GM18507 (cell line): ENCODE data around the gene HHAT.

Source experiments
- DNase-seq: peaks from one replicate; pipeline ENCODE4 v3.0.0; 2011; ENCODE audit warnings: low read depth; ENCODE audit not compliant: insufficient read length; ENCODE audit errors: extremely low spot score
- FAIRE-seq: peaks from 2 replicates; lab custom pipeline; 2011; peaks lifted over from hg19 to GRCh38; lab: Jason Lieb, UNC

The HHAT gene

GRCh38 chr1:210570116-210570515 lies 241.4 kb downstream of the HHAT start:
- FAIRE-seq (no peak), DNase-seq (no peak)

- FAIRE-seq: no peak
- DNase-seq: no peak
Measured at GRCh38 chr1:210571356-210572284, 242.9 kb downstream of the HHAT start.

GRCh38 chr1:210573141-210573540 lies 244.4 kb downstream of the HHAT start:
- DNase-seq (no peak), FAIRE-seq (no peak)

- DNase-seq: no peak
- no peak for FAIRE-seq
Measured at GRCh38 chr1:210582205-210582970, 253.7 kb downstream of the HHAT start.

GRCh38 chr1:210584439-210585113 lies 255.9 kb downstream of the HHAT start:
- FAIRE-seq: peak; percentile 78
- peak; percentile 30 for DNase-seq

- no peak for DNase-seq
- FAIRE-seq: no peak
Measured at GRCh38 chr1:210586771-210587170, 258.1 kb downstream of the HHAT start.

GRCh38 chr1:210587566-210587965 lies 258.9 kb downstream of the HHAT start:
- FAIRE-seq (no peak), DNase-seq (no peak)

- FAIRE-seq: no peak
Measured at GRCh38 chr1:210588357-210588756, 259.7 kb downstream of the HHAT start.

GRCh38 chr1:210588946-210589345 lies 260.2 kb downstream of the HHAT start:
- FAIRE-seq (no peak), DNase-seq (no peak)

More at GRCh38 chr1:210588357-210588756, 259.7 kb downstream of the HHAT start:
- DNase-seq: no peak

GRCh38 chr1:210591214-210591613 lies 262.5 kb downstream of the HHAT start:
- FAIRE-seq (no peak), DNase-seq (no peak)

GRCh38 chr1:210594605-210595004 lies 265.9 kb downstream of the HHAT start:
- FAIRE-seq: no peak

GRCh38 chr1:210596641-210597040 lies 267.9 kb downstream of the HHAT start:
- DNase-seq (no peak), FAIRE-seq (no peak)

More at GRCh38 chr1:210594605-210595004, 265.9 kb downstream of the HHAT start:
- DNase-seq: no peak

- no peak for DNase-seq
- no peak for FAIRE-seq
Measured at GRCh38 chr1:210597555-210598134, 268.9 kb downstream of the HHAT start.

GRCh38 chr1:210598135-210598652 lies 269.5 kb downstream of the HHAT start:
- FAIRE-seq (no peak), DNase-seq (no peak)

- FAIRE-seq (no peak), DNase-seq (no peak)
Measured at GRCh38 chr1:210600421-210601159, 271.9 kb downstream of the HHAT start.

GRCh38 chr1:210603123-210603522 lies 274.4 kb downstream of the HHAT start:
- no peak for FAIRE-seq
- no peak for DNase-seq

GRCh38 chr1:210605099-210605498 lies 276.4 kb downstream of the HHAT start:
- peak; percentile 5 for FAIRE-seq

GRCh38 chr1:210607361-210607760 lies 278.7 kb downstream of the HHAT start:
- no peak for FAIRE-seq
- DNase-seq: no peak

More at GRCh38 chr1:210605099-210605498, 276.4 kb downstream of the HHAT start:
- DNase-seq: no peak

GRCh38 chr1:210608767-210609166 lies 280.1 kb downstream of the HHAT start:
- DNase-seq: no peak
- no peak for FAIRE-seq
